ENCODE results near the gene OCLN.
"Not testable (repeated sequence)": the region's sequence is repeated elsewhere in the genome, so short reads cannot be mapped to it uniquely, and the experiment has no call there.

OCLN gene

GRCh38 chr5:69489246-69489645 is 3.3 kb upstream of the OCLN start:
- no peak for DNase-seq

DNA sequence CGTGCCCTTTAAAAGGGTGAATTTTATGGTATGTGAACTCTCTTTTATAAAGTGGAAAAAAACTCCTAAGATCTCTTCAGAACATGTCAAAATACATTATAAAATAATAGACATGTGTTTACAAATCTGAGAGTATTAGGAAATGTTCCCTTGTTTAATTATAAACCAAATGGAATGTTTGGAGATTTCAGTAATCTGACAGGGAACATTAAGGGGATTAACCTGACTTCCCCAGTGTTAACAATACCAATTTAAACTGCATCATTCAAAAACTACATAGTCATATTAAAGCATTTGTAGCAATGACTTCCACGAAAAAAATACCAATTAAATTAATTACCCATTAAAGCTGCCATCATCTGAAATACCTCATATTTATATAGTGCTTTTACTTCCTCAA is 1.6 kb upstream of the OCLN start:
- DNase-seq, result no peak

DNA sequence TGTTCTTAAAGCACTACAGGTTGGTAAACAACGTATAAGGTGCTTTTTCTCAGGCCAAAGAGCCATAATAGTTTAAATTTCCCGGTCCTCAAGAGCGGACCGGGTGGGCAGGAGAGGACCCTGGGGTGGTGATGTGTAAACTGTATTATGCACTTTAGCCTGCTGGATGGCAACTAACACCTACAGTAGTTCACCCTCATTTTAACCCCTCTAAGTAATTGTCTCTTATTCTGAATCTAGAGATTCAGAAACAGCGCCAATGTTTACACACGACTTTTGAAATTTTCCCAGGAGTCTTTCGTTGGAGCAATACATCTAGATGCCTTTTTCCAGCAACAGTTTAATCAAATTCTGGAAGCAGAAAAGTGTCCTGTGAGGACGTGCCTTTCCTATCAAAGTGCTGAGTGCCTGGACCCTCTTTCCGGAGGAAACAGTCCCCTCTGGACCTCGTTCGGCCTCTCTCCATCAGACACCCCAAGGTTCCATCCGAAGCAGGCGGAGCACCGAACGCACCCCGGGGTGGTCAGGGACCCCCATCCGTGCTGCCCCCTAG is 676 bp upstream of the OCLN start:
- DNase-seq, result no peak

GRCh38 chr5:69492923-69493395 is 369 bp downstream of the OCLN start:
- peak; percentile 76 for DNase-seq

GRCh38 chr5:69493396-69494133 is 975 bp downstream of the OCLN start:
- peak; percentile 80 for DNase-seq

DNA sequence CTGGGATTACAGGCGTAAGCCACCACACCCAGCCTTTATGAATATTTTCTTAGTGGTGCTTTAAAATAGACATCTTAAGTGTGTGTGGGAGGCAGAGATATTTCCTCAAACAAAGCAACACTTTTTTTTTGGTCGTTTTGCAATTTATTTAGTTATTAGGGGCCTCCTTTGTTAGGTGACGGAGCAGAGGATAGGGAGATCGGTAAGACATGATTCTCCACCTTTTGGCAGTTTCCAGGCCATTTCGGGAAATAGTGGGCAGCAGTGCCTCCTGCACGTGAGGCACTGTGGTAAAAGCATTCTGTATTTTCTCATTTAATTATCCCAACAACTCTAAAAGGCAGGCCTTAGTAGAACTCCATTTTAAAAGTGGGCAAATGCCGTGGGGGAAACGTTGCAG is 1.9 kb downstream of the OCLN start:
- no peak for DNase-seq

DNA sequence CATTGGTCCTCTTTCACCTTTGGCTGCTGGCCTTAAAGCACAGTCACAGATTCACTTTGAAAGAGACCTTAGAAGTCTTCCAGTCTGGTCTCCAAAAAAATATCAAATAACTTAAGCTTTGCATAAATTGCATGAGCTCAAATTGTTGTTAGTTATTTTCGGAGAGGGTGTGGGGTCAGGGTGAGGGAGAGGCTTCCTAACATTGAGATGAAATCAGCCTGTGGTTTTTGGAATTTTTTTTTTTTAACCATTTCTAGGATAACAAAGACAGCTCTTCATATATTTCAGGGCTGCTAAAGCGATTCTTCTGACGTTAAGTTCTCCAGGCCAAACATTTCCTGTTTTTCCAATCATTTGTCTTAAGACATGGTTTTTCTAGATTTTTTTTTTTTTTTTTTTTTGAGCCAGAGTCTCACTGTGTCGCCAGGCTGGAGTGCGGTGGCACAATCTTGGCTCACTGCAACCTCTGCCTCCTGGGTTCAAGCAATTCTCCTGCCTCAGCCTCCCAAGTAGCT is 4.5 kb downstream of the OCLN start:
- DNase-seq, result no peak

DNA sequence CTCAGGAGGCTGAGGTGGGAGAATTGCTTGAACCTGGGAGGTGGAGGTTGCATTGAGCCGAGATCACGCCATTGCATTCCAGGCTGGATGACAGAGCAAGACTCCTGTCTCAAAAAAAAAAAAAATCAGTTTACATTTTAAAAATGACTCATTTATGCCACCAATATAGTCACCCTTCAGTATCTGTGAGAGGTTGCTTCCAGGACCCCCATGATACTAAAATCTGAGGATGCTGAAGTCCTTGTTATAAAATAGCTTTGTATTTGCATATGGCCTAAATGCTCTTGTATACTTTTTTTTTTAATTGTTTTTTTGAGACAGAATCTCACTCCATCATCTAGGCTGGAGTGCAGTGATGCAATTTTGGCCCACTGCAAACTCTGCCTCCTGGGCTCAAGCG is 5.8 kb downstream of the OCLN start:
- no peak for DNase-seq

- no peak for DNase-seq
Measured at GRCh38 chr5:69502367-69502766, 9.8 kb downstream of the OCLN start.

DNA sequence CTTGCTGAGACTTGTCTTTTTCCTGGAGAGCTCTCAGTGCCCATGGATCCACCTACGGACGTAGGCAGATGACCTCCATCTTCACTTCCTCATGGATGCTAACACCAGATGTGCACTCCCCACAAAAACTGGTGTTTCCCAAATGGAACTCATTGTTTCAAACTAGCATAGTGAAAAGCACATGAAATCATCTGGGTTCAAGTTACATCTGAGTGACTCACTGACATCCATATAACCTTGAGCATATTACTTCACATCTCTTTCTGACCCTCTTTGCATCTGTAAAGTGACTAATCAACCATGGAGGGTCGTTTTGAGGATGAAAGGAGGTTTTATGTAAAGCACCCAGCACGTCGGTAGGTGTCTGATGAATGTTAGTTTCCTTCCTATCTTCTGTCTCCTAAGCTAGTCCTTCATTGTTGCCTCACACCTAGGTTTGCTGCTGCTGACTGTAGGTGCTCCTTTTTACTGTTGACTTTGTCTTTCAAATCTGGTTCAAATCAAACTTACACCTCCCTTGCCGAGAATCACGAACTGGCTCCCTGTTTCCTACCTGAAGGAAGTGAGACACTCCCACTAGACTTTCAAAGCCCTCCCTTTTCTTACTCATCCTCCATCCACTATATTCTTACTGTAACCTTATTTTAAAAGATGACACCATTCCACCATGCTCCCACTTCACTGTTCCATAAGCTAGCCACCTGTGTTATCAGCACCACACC is 10.3 kb downstream of the OCLN start:
- no peak for DNase-seq

DNA sequence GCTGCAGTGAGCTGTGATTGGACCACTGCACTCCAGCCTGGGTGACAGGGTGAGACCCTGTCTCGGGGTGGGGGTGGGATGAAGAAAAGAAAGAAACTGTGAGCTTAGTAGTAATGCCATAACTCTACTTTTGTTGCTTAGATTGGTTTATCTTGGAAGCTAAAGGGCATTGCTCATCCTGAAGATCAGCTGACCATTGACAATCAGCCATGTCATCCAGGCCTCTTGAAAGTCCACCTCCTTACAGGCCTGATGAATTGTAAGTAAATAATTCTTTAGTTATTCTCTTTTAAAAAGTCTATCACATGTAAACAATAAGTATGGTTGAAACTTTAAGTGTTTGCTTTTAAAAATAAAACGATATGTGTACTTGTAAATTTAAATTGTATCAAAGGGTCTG is 11.4 kb downstream of the OCLN start:
- DNase-seq, result no peak

- DNase-seq, result no peak
Measured at GRCh38 chr5:69505306-69505705, 12.7 kb downstream of the OCLN start.

GRCh38 chr5:69509212-69509611 is 16.6 kb downstream of the OCLN start:
- no peak for DNase-seq

- DNase-seq, result no peak
Measured at GRCh38 chr5:69510694-69511093, 18.1 kb downstream of the OCLN start.

- no peak for DNase-seq
Measured at GRCh38 chr5:69512740-69513260, 20.2 kb downstream of the OCLN start.

DNA sequence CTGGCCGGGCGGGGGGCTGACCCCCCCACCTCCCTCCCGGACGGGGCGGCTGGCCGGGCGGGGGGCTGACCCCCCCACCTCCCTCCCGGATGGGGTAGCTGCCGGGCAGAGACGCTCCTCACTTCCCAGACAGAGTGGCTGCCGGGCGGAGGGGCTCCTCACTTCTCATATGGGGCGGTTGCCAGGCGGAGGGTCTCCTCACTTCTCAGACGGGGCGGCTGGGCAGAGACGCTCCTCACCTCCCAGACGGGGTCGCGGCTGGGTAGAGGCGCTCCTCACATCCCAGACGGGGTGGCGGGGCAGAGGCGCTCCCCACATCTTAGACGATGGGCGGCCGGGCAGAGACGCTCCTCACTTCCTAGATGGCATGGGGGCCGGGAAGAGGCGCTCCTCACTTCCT is 23.0 kb downstream of the OCLN start:
- DNase-seq, result not testable (repeated sequence)

GRCh38 chr5:69516769-69517168 is 24.2 kb downstream of the OCLN start:
- DNase-seq, result no peak

GRCh38 chr5:69517763-69518212 is 25.2 kb downstream of the OCLN start:
- no peak for DNase-seq

- DNase-seq, result no peak
Measured at GRCh38 chr5:69519285-69519684, 26.7 kb downstream of the OCLN start.

- DNase-seq, result no peak
Measured at GRCh38 chr5:69522035-69522434, 29.4 kb downstream of the OCLN start.

DNA sequence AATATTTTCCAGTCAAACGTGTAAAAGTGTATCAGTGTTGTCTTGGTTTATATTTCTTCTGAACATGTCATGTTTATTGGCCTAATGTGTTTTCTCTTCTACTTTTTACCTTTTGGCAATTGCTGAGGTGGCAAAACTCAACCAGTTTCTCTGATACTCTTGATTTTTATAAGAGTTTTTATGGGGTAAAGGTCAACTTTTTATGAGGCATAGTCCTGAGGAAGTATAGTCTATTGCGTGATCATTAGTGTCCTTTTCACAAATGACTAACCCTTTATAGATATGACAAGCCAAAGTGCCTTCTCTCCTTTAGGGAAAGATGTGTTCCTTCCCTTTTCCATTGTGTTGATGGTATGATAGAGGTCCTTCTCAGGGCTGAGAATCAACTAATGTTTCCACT is 32.9 kb downstream of the OCLN start:
- no peak for DNase-seq

DNA sequence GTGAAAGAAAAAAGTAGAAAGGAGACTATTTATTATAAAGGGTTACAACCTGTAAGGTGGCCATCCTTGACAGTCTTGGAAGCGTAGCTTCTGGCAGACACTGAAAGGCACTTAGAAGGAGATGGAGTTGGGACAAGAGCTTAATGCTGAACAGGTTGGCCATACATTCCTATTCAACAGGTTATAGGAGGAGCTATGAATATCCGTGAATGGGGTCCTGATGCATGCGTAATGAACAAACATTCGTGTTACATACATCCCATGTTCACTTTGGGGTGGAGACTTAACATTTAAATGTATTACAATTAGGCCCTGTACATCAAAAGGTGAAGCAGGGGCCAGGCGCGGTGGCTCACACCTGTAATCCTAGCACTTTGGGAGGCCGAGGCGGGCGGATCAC is 34.1 kb downstream of the OCLN start:
- no peak for DNase-seq

- no peak for DNase-seq
Measured at GRCh38 chr5:69527128-69527770, 34.7 kb downstream of the OCLN start.
